ENCODE results near the gene PLEKHG5.

- TF ChIP-seq SP1 (IDR thresholded peaks at IDR 0.05), result no peak
- no peak for TF ChIP-seq FOXM1 (IDR thresholded peaks at IDR 0.05; ENCODE audit: borderline replicate concordance)
- TF ChIP-seq FOXA1 (IDR thresholded peaks at IDR 0.05), result no peak
- no peak for TF ChIP-seq BHLHE40 (IDR thresholded peaks at IDR 0.05; ENCODE audit: borderline replicate concordance)
- no peak for TF ChIP-seq SUZ12 (IDR thresholded peaks at IDR 0.05)
- TF ChIP-seq FOXK2 (IDR thresholded peaks at IDR 0.05), result no peak
These were observed 42.9 kb upstream of the PLEKHG5 start for GRCh38 chr1:6534248-6534822.

Measured in HEK293T (cell line).